Testis (tissue), 3 donors: ENCODE data around the gene SNORC. TPM values are rescaled to one million over a fixed set of nuclear protein-coding genes. Genes with fewer than 3 reads are reported as not detected.

Experiments
- DNase-seq: peaks from one replicate; pipeline ENCODE4 v3.0.0-alpha.2; 2019
- H3K27ac ChIP-seq, 2 donors: fragments of 200-600 bp; sonication (generic); one replicate each; pipeline ENCODE4 v1.5.1; 2019
- H3K27me3 ChIP-seq: fragments of 200-600 bp; sonication (generic); one replicate; pipeline ENCODE4 v1.5.1; 2019
- H3K36me3 ChIP-seq: fragments of 200-600 bp; sonication (generic); one replicate; pipeline ENCODE4 v1.5.1; 2017; ENCODE audit warnings: low read depth; ENCODE audit errors: missing control alignments
- H3K4me1 ChIP-seq: fragments of 200-600 bp; sonication (generic); one replicate; pipeline ENCODE4 v1.5.1; 2019
- H3K4me3 ChIP-seq, 2 donors: fragments of 200-600 bp; sonication (generic); one replicate each; pipeline ENCODE4 v1.5.1; 2017 to 2019
- H3K9me3 ChIP-seq: fragments of 200-600 bp; sonication (generic); one replicate; pipeline ENCODE4 v1.5.1; 2017
- POLR2A ChIP-seq: fragments of 450-650 bp; IDR thresholded peaks from one replicate; pipeline ENCODE4 v1.6.1; 2017; ENCODE audit warnings: antibody characterized with exemption, mild to moderate bottlenecking, moderate library complexity
- WGBS, 2 donors: methylation state at CpG; one replicate each; pipeline ENCODE4 v1.1.5; 2018; 5-methylcytosine and 5-hydroxymethylcytosine counted together
- intact Hi-C: fragments of 100-400 bp; cut with DNase I; formaldehyde crosslinking; loops from one replicate; pipeline ENCODE4 v1.15.1; 2023; ENCODE audit warnings: low total_unique reads
- polyA plus RNA-seq: library from polyadenylated mRNA; stranded (reverse); fragments of 350-450 nt; fragmentation: Illumina TruSeq; extraction: RNeasy Lipid Tissue Mini Kit (QIAGEN cat#74804); gene quantifications from one replicate; pipeline ENCODE4 v1.2.3, GENCODE V29; 2014; ENCODE audit warnings: low read depth, low replicate concordance; ENCODE audit not compliant: insufficient read depth
- total RNA-seq, 2 donors: library from RNA; depleted of rRNA; stranded (reverse); fragments of >200 nt; gene quantifications; one replicate each; pipeline ENCODE4 v1.2.3, GENCODE V29; 2016
- TF ChIP-seq, protein P1 (sequence below), 3 experiments: fragments of 450-650 bp in 2 of 3; fragments of 200-600 bp in 1 of 3; sonication (generic) in 1 of 3; IDR thresholded peaks; one replicate each; pipeline ENCODE4 v1.5.1; 2016 to 2019; ENCODE audit warnings: antibody characterized with exemption in 3 of 3, mild to moderate bottlenecking in 2 of 3, moderate library complexity in 1 of 3

The SNORC gene
- total and polyA plus RNA-seq, 3 donors from 2014 or later = 7.3 to 15.9 (median 14.5) TPM

GRCh38 chr2:232876161-232876977, 6.3 kb downstream of the SNORC start:
- H3K27me3 ChIP-seq = no peaks in the 10 kb centered on the region
- no peaks in the 10 kb centered on the region for H3K36me3 ChIP-seq
- intact Hi-C loops = no loop called here
- 1% methylated on average over 107 of the region's 119 CpGs; no CpG with 5 or more reads in 1 of the 2 donors for WGBS, 2 donors
- peaks cover 23% of the 10 kb centered on the region for H3K4me1 ChIP-seq
- TF ChIP-seq, protein P1, sequence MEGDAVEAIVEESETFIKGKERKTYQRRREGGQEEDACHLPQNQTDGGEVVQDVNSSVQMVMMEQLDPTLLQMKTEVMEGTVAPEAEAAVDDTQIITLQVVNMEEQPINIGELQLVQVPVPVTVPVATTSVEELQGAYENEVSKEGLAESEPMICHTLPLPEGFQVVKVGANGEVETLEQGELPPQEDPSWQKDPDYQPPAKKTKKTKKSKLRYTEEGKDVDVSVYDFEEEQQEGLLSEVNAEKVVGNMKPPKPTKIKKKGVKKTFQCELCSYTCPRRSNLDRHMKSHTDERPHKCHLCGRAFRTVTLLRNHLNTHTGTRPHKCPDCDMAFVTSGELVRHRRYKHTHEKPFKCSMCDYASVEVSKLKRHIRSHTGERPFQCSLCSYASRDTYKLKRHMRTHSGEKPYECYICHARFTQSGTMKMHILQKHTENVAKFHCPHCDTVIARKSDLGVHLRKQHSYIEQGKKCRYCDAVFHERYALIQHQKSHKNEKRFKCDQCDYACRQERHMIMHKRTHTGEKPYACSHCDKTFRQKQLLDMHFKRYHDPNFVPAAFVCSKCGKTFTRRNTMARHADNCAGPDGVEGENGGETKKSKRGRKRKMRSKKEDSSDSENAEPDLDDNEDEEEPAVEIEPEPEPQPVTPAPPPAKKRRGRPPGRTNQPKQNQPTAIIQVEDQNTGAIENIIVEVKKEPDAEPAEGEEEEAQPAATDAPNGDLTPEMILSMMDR (IDR thresholded peaks at IDR 0.05) = no peak
- no peak for TF ChIP-seq POLR2A
- no peaks in the 10 kb centered on the region for H3K9me3 ChIP-seq
- H3K27ac ChIP-seq = peak overlapping the region; percentile 14 to 50
- peak overlapping the region; percentile 51 to 64 for H3K4me3 ChIP-seq
- peak; percentile 73 for DNase-seq

DNA sequence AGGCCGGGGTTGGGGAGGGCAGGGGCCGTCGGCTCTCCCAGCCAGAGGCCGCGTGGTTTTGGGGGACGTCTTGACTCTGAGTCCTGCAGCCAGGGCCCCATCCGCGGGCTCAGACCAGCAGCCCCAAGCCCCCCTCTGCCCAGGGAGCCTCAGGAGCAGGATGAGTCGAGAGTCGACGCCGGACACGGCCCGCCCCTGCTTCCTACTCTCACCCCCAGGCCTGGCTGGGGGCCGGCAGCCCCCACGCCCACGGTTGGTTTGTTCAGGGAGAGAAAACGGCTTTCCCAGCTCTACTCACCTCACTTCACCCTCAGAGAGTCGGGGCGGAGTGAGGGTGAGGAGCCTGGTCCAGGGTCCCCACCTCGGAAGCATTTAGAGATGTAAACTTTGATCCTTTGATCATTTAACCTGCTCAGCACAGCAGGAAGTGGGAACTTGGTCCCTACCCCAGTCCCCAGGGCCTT, 6.9 kb downstream of the SNORC start:
- no peaks in the 10 kb centered on the region for H3K36me3 ChIP-seq
- TF ChIP-seq, protein P1 (IDR thresholded peaks at IDR 0.05) = no peak
- TF ChIP-seq POLR2A = no peak

GRCh38 chr2:232877940-232878511, 8.0 kb downstream of the SNORC start:
- no peaks in the 10 kb centered on the region for H3K9me3 ChIP-seq
- H3K27me3 ChIP-seq = no peaks in the 10 kb centered on the region
- DNase-seq = no peak
- H3K36me3 ChIP-seq = no peaks in the 10 kb centered on the region
- no peak for TF ChIP-seq POLR2A
- TF ChIP-seq, protein P1 (IDR thresholded peaks at IDR 0.05) = no peak
- H3K4me1 ChIP-seq = peaks cover 16% of the 10 kb centered on the region
- intact Hi-C loops = no loop called here
- no peak overlapping the region for H3K4me3 ChIP-seq
- H3K27ac ChIP-seq = no peak overlapping the region
- 91 to 93% methylated on average over 11 to 13 of the region's 13 CpGs for WGBS, 2 donors

More for the DNA sequence above, 6.9 kb downstream of the SNORC start:
- Histone ChIP-seq H3K27ac (peak overlapping the region in 1 of 2 donors; percentile 14), H3K4me3 (peak overlapping the region; percentile 51 to 64), H3K9me3 (no peaks in the 10 kb centered on the region), H3K27me3 (no peaks in the 10 kb centered on the region), H3K4me1 (peaks cover 20% of the 10 kb centered on the region)
- intact Hi-C loops = no loop called here
- no peak for DNase-seq
- WGBS, 2 donors = 22 to 36% methylated on average over 7 to 20 of the region's 21 CpGs

DNA sequence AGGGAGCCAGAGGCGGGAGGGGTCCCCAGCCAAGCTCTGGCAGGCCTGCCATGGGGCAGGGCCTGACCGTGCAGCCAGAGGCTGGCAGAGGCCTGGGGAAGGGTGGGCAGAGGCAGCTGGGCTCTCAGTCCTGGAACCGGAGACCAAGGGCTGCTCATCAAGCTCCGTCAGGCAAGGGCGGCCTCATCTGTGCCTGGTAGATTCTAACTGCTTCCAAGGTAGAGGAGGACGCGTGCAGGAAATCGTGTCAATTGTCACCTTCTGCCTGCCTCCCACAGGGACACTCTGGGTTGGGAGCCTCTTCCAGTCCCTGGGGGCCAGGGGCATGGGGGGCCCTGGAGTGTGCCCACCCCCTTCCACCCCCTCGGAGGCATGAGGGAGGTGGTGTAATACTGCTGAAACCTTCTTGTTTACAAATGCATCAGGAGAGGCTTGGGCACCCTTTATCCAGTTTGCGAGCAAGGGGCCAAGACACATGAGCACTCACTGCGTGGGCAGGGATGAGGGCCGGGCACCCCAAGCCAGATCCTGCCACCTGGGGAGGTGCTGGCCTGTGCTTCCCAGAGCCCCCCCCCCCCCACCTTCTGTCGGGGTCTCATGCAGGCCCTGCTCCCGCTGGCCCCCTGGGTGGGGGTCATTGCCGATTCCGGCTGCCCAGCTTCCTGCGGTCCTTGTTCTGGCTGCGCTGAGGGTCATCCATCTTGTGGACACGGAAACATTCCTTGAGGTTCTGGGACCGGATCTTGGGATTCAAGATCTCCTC, 9.0 kb downstream of the SNORC start:
- DNase-seq = no peak
- Histone ChIP-seq H3K4me1 (peaks cover 12% of the 10 kb centered on the region), H3K4me3 (no peak overlapping the region), H3K36me3 (no peaks in the 10 kb centered on the region), H3K27ac (no peak overlapping the region), H3K27me3 (no peaks in the 10 kb centered on the region), H3K9me3 (no peaks in the 10 kb centered on the region)
- TF ChIP-seq, protein P1 (IDR thresholded peaks at IDR 0.05) = no peak
- TF ChIP-seq POLR2A = no peak
- 91 to 93% methylated on average over 11 to 20 of the region's 20 CpGs for WGBS, 2 donors
- intact Hi-C loops = no loop called here
